Activated CD4-positive, alpha-beta T cell treated with anti-CD3 and anti-CD28 coated beads, Interleukin-2, amount 10 ng/mL, durations not matched to agents 24 days and 14 days (primary cell): ENCODE results near the gene SFXN4. TPM values are rescaled to one million over a fixed set of nuclear protein-coding genes. Genes with fewer than 3 reads are reported as not detected.

Source experiments
- DNase-seq: peaks from one replicate; pipeline ENCODE4 v3.0.0; 2022
- H3K27ac Mint-ChIP-seq: one replicate; pipeline ENCODE4 v1.8.0; 2022; ENCODE audit warnings: mild to moderate bottlenecking, mixed read lengths
- H3K27me3 Mint-ChIP-seq: one replicate; pipeline ENCODE4 v1.8.0; 2022; ENCODE audit warnings: mixed read lengths
- H3K36me3 Mint-ChIP-seq: one replicate; pipeline ENCODE4 v1.8.0; 2022; ENCODE audit warnings: low read depth, mild to moderate bottlenecking, mixed read lengths
- H3K4me1 Mint-ChIP-seq: one replicate; pipeline ENCODE4 v1.8.0; 2021; ENCODE audit warnings: mixed read lengths
- H3K4me3 Mint-ChIP-seq: one replicate; pipeline ENCODE4 v1.8.0; 2022; ENCODE audit warnings: mild to moderate bottlenecking, moderate library complexity, mixed read lengths
- H3K9me3 Mint-ChIP-seq: one replicate; pipeline ENCODE4 v1.8.0; 2021; ENCODE audit warnings: mixed read lengths
- intact Hi-C: fragments of 100-400 bp; cut with micrococcal nuclease; formaldehyde crosslinking; loops from one replicate; pipeline ENCODE4 v1.15.1; 2023
- total RNA-seq: library from RNA; stranded (reverse); gene quantifications from 2 replicates; pipeline ENCODE4 v1.2.3, GENCODE V29; 2022

Gene SFXN4
- total RNA-seq = 58.1 and 63.0 TPM in 2 replicates

GRCh38 chr10:119165171-119166117, at the start of gene SFXN4:
TSS of gene SFXN4 (minus strand) at chr10:119165714. CDS start at chr10:119165647, 67 bp downstream.
- peak within 1 kb of the TSS; percentile 95 for H3K27ac Mint-ChIP-seq
- peak; percentile 96 for DNase-seq
- peaks cover 51% of the 10 kb centered on the region for H3K36me3 Mint-ChIP-seq
- intact Hi-C loops = loop anchor here (1.0 to 2.0 kb wide), 3 partner anchors 13 to 707 kb away; partner anchors contain the start of genes MCMBP and PRDX3
- H3K4me1 Mint-ChIP-seq = peaks cover 35% of the 10 kb centered on the region
- peak within 1 kb of the TSS; percentile 90 for H3K4me3 Mint-ChIP-seq
- no peaks in the 10 kb centered on the region for H3K27me3 Mint-ChIP-seq
- no peaks in the 10 kb centered on the region for H3K9me3 Mint-ChIP-seq

- DNase-seq = peak; percentile 80
- H3K4me1 Mint-ChIP-seq = peaks cover 59% of the 10 kb centered on the region
- intact Hi-C loops = loop anchor here (1.0 kb wide), 1 partner anchor 10 kb away; no protein-coding TSS in a partner anchor
Observed at GRCh38 chr10:119211625-119212441, 46.3 kb upstream of the SFXN4 start.

GRCh38 chr10:119211176-119211575, 45.7 kb upstream of the SFXN4 start:
- Mint-ChIP-seq H3K27ac (peak overlapping the region; percentile 93), H3K27me3 (no peaks in the 10 kb centered on the region), H3K4me3 (peak overlapping the region; percentile 82), H3K36me3 (peaks cover 3% of the 10 kb centered on the region), H3K9me3 (no peaks in the 10 kb centered on the region), H3K4me1 (peaks cover 62% of the 10 kb centered on the region)
- no peak for DNase-seq
- intact Hi-C loops = no loop called here

More at GRCh38 chr10:119211625-119212441, 46.3 kb upstream of the SFXN4 start:
- Mint-ChIP-seq H3K36me3 (peaks cover 3% of the 10 kb centered on the region), H3K9me3 (no peaks in the 10 kb centered on the region), H3K4me3 (peak overlapping the region; percentile 82), H3K27ac (peak overlapping the region; percentile 93), H3K27me3 (no peaks in the 10 kb centered on the region)

- Mint-ChIP-seq H3K4me3 (peak overlapping the region; percentile 82), H3K27me3 (no peaks in the 10 kb centered on the region), H3K36me3 (peaks cover 3% of the 10 kb centered on the region), H3K9me3 (no peaks in the 10 kb centered on the region), H3K4me1 (peaks cover 61% of the 10 kb centered on the region), H3K27ac (peak overlapping the region; percentile 93)
- intact Hi-C loops = no loop called here
- DNase-seq = no peak
Observed at GRCh38 chr10:119210633-119211032, 45.1 kb upstream of the SFXN4 start.

GRCh38 chr10:119209736-119210355, 44.3 kb upstream of the SFXN4 start:
- H3K9me3 Mint-ChIP-seq = no peaks in the 10 kb centered on the region
- intact Hi-C loops = loop anchor here (1.0 to 5.0 kb wide), 7 partner anchors 45 to 497 kb away; partner anchors contain the start of genes BAG3 and RGS10
- H3K36me3 Mint-ChIP-seq = peaks cover 3% of the 10 kb centered on the region
- DNase-seq = no peak
- peak overlapping the region; percentile 97 for H3K27ac Mint-ChIP-seq
- H3K27me3 Mint-ChIP-seq = no peaks in the 10 kb centered on the region
- H3K4me1 Mint-ChIP-seq = peaks cover 55% of the 10 kb centered on the region
- peak overlapping the region; percentile 92 for H3K4me3 Mint-ChIP-seq

- H3K9me3 Mint-ChIP-seq = no peaks in the 10 kb centered on the region
- H3K27ac Mint-ChIP-seq = peak overlapping the region; percentile 97
- peak; percentile 89 for DNase-seq
- H3K4me3 Mint-ChIP-seq = peak overlapping the region; percentile 92
- intact Hi-C loops = loop anchor here (1.0 to 5.0 kb wide), 7 partner anchors 45 to 498 kb away; partner anchors contain the start of genes BAG3 and RGS10
- H3K36me3 Mint-ChIP-seq = peaks cover 2% of the 10 kb centered on the region
- H3K4me1 Mint-ChIP-seq = peaks cover 52% of the 10 kb centered on the region
- H3K27me3 Mint-ChIP-seq = no peaks in the 10 kb centered on the region
Observed at GRCh38 chr10:119209035-119209735, 43.7 kb upstream of the SFXN4 start.

- no peaks in the 10 kb centered on the region for H3K27me3 Mint-ChIP-seq
- peaks cover 2% of the 10 kb centered on the region for H3K36me3 Mint-ChIP-seq
- DNase-seq = no peak
- intact Hi-C loops = loop anchor here (1.0 to 5.0 kb wide), 5 partner anchors 46 to 499 kb away; partner anchors contain the start of genes BAG3 and RGS10
- H3K27ac Mint-ChIP-seq = peak overlapping the region; percentile 97
- peaks cover 48% of the 10 kb centered on the region for H3K4me1 Mint-ChIP-seq
- peak overlapping the region; percentile 92 for H3K4me3 Mint-ChIP-seq
- no peaks in the 10 kb centered on the region for H3K9me3 Mint-ChIP-seq
Observed at GRCh38 chr10:119208553-119208940, 43.0 kb upstream of the SFXN4 start.

- Mint-ChIP-seq H3K27ac (peak overlapping the region; percentile 97), H3K4me1 (peaks cover 45% of the 10 kb centered on the region), H3K27me3 (no peaks in the 10 kb centered on the region), H3K9me3 (no peaks in the 10 kb centered on the region), H3K4me3 (peak overlapping the region; percentile 92), H3K36me3 (peaks cover 2% of the 10 kb centered on the region)
- DNase-seq = peak; percentile 85
- intact Hi-C loops = loop anchor here (1.0 to 5.0 kb wide), 9 partner anchors 30 to 499 kb away; partner anchors contain the start of genes BAG3, PRDX3 and RGS10
Observed at GRCh38 chr10:119207713-119208552, 42.4 kb upstream of the SFXN4 start.

- Mint-ChIP-seq H3K36me3 (peaks cover 2% of the 10 kb centered on the region), H3K4me1 (peaks cover 38% of the 10 kb centered on the region), H3K27ac (peak within 1 kb of the TSS; percentile 98), H3K4me3 (peak within 1 kb of the TSS; percentile 92), H3K9me3 (no peaks in the 10 kb centered on the region), H3K27me3 (no peaks in the 10 kb centered on the region)
- peak; percentile 99 for DNase-seq
- intact Hi-C loops = loop anchor here (1.0 to 5.0 kb wide), 6 partner anchors 29 to 500 kb away; partner anchors contain the start of genes BAG3 and PRDX3
Observed at GRCh38 chr10:119207366-119207666, 41.8 kb upstream of the SFXN4 start, which contains the start of gene GRK5. TSS of gene GRK5 (plus strand) at chr10:119207571. CDS start at chr10:119207918, 347 bp downstream.

- DNase-seq = peak; percentile 92
- Mint-ChIP-seq H3K27ac (peak overlapping the region; percentile 98), H3K36me3 (no peaks in the 10 kb centered on the region), H3K27me3 (no peaks in the 10 kb centered on the region), H3K4me3 (peak overlapping the region; percentile 92), H3K4me1 (peaks cover 33% of the 10 kb centered on the region), H3K9me3 (no peaks in the 10 kb centered on the region)
- intact Hi-C loops = loop anchor here (1.0 to 5.0 kb wide), 8 partner anchors 28 to 501 kb away; partner anchors contain the start of genes BAG3, EIF3A and PRDX3
Observed at GRCh38 chr10:119206603-119207365, 41.3 kb upstream of the SFXN4 start.

- H3K9me3 Mint-ChIP-seq = no peaks in the 10 kb centered on the region
- H3K27me3 Mint-ChIP-seq = no peaks in the 10 kb centered on the region
- peak overlapping the region; percentile 98 for H3K27ac Mint-ChIP-seq
- no peaks in the 10 kb centered on the region for H3K36me3 Mint-ChIP-seq
- peaks cover 31% of the 10 kb centered on the region for H3K4me1 Mint-ChIP-seq
- intact Hi-C loops = loop anchor here (1.0 to 5.0 kb wide), 6 partner anchors 71 to 501 kb away; partner anchors contain the start of genes BAG3 and EIF3A
- peak; percentile 87 for DNase-seq
- H3K4me3 Mint-ChIP-seq = peak overlapping the region; percentile 82
Observed at GRCh38 chr10:119205894-119206602, 40.5 kb upstream of the SFXN4 start.
